SU-DHL-6 (cell line): ENCODE data around the gene CLEC4C.
"Not testable (repeated sequence)": the region's sequence is repeated elsewhere in the genome, so short reads cannot be mapped to it uniquely, and the experiment has no call there.

ENCODE experiments used
- H2AFZ ChIP-seq: fragments of 200-600 bp; sonication (generic); 2 replicates; pipeline ENCODE4 v1.6.1; 2014; ENCODE audit warnings: low read depth, mild to moderate bottlenecking, moderate library complexity, mixed read lengths, antibody characterized with exemption, low read length; ENCODE audit not compliant: severe bottlenecking
- H3F3A ChIP-seq: fragments of 200-600 bp; shearing (Covaris generic); 2 replicates; pipeline ENCODE4 v1.6.0; 2016; ENCODE audit warnings: antibody characterized with exemption, mild to moderate bottlenecking; ENCODE audit not compliant: insufficient read depth
- H3K27ac ChIP-seq: fragments of 200-600 bp; sonication (generic); 2 replicates; pipeline ENCODE4 v1.5.1; 2016; ENCODE audit warnings: low read depth, mild to moderate bottlenecking, low read length, moderate library complexity, mixed read lengths
- H3K27me3 ChIP-seq: fragments of 200-600 bp; sonication (generic), shearing (Covaris generic); 2 replicates; pipeline ENCODE4 v1.6.0; 2014; ENCODE audit warnings: mild to moderate bottlenecking, low read length
- H3K36me3 ChIP-seq: fragments of 200-600 bp; sonication (generic); 2 replicates; pipeline ENCODE4 v1.6.1; 2014; ENCODE audit warnings: mild to moderate bottlenecking, low read length, mixed read lengths
- H3K4me2 ChIP-seq: fragments of 300-600, 200-600 bp; shearing (Covaris generic), sonication (generic); 2 replicates; pipeline ENCODE4 v1.6.0; 2014; ENCODE audit warnings: low read length, low read depth, mild to moderate bottlenecking; ENCODE audit not compliant: poor library complexity, severe bottlenecking
- H3K4me3 ChIP-seq: fragments of 200-600 bp; sonication (generic); 2 replicates; pipeline ENCODE4 v1.5.1; 2014; ENCODE audit warnings: antibody characterized with exemption, low read length, mild to moderate bottlenecking, mixed read lengths; ENCODE audit not compliant: insufficient read depth, poor library complexity, severe bottlenecking
- H3K79me2 ChIP-seq: fragments of 200-600 bp; sonication (generic); 2 replicates; pipeline ENCODE4 v1.6.1; 2014; ENCODE audit warnings: mild to moderate bottlenecking, low read length, moderate library complexity; ENCODE audit not compliant: insufficient read depth
- H3K9ac ChIP-seq: fragments of 200-600 bp; sonication (generic); 2 replicates; pipeline ENCODE4 v1.7.0; 2014; ENCODE audit warnings: mild to moderate bottlenecking, low read length
- H3K9me2 ChIP-seq: fragments of 200-600 bp; sonication (generic); replicated peaks from 2 replicates; pipeline ENCODE4 v1.6.1; 2014; ENCODE audit warnings: low read length; ENCODE audit not compliant: insufficient read depth
- H3K9me3 ChIP-seq: fragments of 200-600 bp; sonication (generic); 2 replicates; pipeline ENCODE4 v1.6.1; 2014; ENCODE audit warnings: low read length, mixed read lengths; ENCODE audit not compliant: insufficient read depth
- H4K20me1 ChIP-seq: fragments of 200-600 bp; sonication (generic); 2 replicates; pipeline ENCODE4 v1.6.1; 2014; ENCODE audit warnings: low read depth, mild to moderate bottlenecking, antibody characterized with exemption, low read length, moderate library complexity, mixed read lengths
- CTCF ChIP-seq: fragments of 200-600 bp; sonication (generic); IDR thresholded peaks from one replicate; pipeline ENCODE4 v1.5.1; 2017; ENCODE audit warnings: antibody characterized with exemption, mild to moderate bottlenecking, low read length, moderate library complexity; ENCODE audit not compliant: insufficient read depth, poor library complexity, severe bottlenecking
- EZH2phosphoT487 ChIP-seq: fragments of 200-600 bp; sonication (generic), shearing (Covaris generic); conservative IDR thresholded peaks from 2 replicates; pipeline ENCODE4 v1.6.1; 2018; ENCODE audit warnings: mild to moderate bottlenecking, antibody characterized with exemption, low read length, moderate library complexity, mixed read lengths

CLEC4C gene

GRCh38 chr12:7747246-7747645 lies at the start of gene CLEC4C:
CLEC4C (minus strand) TSS chr12:7747375; CDS start chr12:7747348, 27 bp downstream.
- Histone ChIP-seq H3F3A (no peaks in the 10 kb centered on the region), H3K9me3 (no peaks in the 10 kb centered on the region), H2AFZ (no peak within 1 kb of the TSS), H3K4me3 (no peak within 1 kb of the TSS), H3K36me3 (no peaks in the 10 kb centered on the region), H3K27me3 (no peaks in the 10 kb centered on the region), H3K27ac (no peak within 1 kb of the TSS), H3K9me2 (no peaks in the 10 kb centered on the region), H3K9ac (no peak within 1 kb of the TSS), H3K4me2 (no peak within 1 kb of the TSS), H4K20me1 (no peaks in the 10 kb centered on the region), H3K79me2 (no peaks in the 10 kb centered on the region)
- TF ChIP-seq EZH2phosphoT487: no peak
- no peak for TF ChIP-seq CTCF

GRCh38 chr12:7793211-7793610 lies 46.0 kb upstream of the CLEC4C start:
- Histone ChIP-seq H3K9me3 (no peaks in the 10 kb centered on the region), H3K36me3 (no peaks in the 10 kb centered on the region), H3F3A (no peaks in the 10 kb centered on the region), H3K9ac (no peak overlapping the region), H3K9me2 (no peaks in the 10 kb centered on the region), H4K20me1 (no peaks in the 10 kb centered on the region), H3K27ac (no peak overlapping the region), H3K4me2 (no peak overlapping the region), H3K79me2 (no peaks in the 10 kb centered on the region), H3K27me3 (no peaks in the 10 kb centered on the region; the same call in 1 of the 2 replicates), H2AFZ (no peak overlapping the region), H3K4me3 (no peak overlapping the region)
- TF ChIP-seq EZH2phosphoT487 (no peak), CTCF (no peak)

DNA sequence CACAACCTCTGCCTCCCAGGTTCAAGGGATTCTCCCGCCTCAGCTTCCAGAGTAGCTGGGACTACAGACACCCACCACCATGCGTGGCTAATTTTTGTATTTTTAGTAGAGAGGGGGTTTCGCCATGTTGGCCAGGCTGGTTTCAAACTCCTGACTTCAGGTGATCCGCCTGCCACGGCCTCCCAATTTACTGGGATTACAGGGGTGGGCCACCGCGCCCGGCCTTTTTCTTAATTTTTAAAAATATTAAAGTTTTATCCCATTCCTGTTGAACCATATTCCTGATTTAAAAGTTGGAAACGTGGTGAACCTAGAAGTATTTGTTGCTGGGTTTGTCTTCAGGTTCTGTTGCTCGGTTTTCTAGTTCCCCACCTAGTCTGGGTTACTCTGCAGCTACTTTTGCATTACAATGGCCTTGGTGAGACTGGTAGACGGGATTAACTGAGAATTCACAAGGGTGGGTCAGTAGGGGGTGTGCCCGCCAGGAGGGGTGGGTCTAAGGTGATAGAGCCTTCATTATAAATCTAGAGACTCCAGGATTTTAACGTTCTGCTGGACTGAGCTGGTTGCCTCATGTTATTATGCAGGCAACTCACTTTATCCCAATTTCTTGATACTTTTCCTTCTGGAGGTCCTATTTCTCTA lies 41.8 kb upstream of the CLEC4C start, which contains the start of gene NANOG:
Gene NANOG, plus strand, starts transcription at position 519 of the 645 bp plus-strand sequence. CDS start 213 bp downstream, outside the sequence.
- H3F3A ChIP-seq, H3K9ac ChIP-seq, H3K9me3 ChIP-seq, H3K4me2 ChIP-seq, H4K20me1 ChIP-seq, H3K4me3 ChIP-seq, H3K27me3 ChIP-seq, H3K27ac ChIP-seq, H3K36me3 ChIP-seq, H3K79me2 ChIP-seq, H3K9me2 ChIP-seq, H2AFZ ChIP-seq: not testable (repeated sequence)

DNA sequence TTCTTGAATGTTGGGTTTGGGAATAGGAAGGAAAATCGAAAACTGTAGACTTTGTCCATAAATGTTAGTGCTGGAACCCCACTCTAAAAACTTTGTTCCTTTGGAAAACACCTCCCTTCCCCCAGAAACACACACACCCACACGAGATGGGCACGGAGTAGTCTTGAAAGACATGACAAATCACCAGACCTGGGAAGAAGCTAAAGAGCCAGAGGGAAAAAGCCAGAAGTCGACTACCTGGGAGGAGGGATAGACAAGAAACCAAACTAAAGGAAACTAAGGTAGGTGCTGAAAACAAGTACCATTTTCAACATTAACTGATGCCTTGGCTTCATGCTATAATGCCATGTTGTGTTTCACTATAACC lies 41.1 kb upstream of the CLEC4C start:
- Histone ChIP-seq H3K4me2 (no peak overlapping the region), H3K4me3 (no peak overlapping the region), H3K27me3 (no peaks in the 10 kb centered on the region; the same call in 1 of the 2 replicates), H3K36me3 (no peaks in the 10 kb centered on the region), H4K20me1 (no peaks in the 10 kb centered on the region), H3K9me2 (no peaks in the 10 kb centered on the region), H3K9ac (no peak overlapping the region), H3F3A (no peaks in the 10 kb centered on the region), H3K27ac (no peak overlapping the region), H3K9me3 (no peaks in the 10 kb centered on the region), H3K79me2 (no peaks in the 10 kb centered on the region), H2AFZ (no peak overlapping the region)
- no peak for TF ChIP-seq CTCF
- no peak for TF ChIP-seq EZH2phosphoT487
